WTC11 (cell line): ENCODE results near the gene STRADA. TPM values are rescaled to one million over a fixed set of nuclear protein-coding genes. Genes with fewer than 3 reads are reported as not detected.

ENCODE experiments used
- AR ChIP-seq: fragments of 250-450 bp; sonication (Bioruptor Pico); IDR thresholded peaks from 2 replicates; pipeline ENCODE4 v1.9.0; 2021; ENCODE audit warnings: mild to moderate bottlenecking
- ARID4B ChIP-seq: sonication (generic); formaldehyde crosslinking; IDR thresholded peaks from 2 replicates; pipeline ENCODE4 v1.8.0; 2023; ENCODE audit warnings: missing genetic modification reagents, mild to moderate bottlenecking, borderline replicate concordance
- CDX4 ChIP-seq: fragments of 250-450 bp; sonication (Bioruptor Pico); IDR thresholded peaks from 2 replicates; pipeline ENCODE4 v1.9.0; 2021; ENCODE audit warnings: moderate library complexity, mild to moderate bottlenecking, inconsistent platforms, borderline replicate concordance
- ELF4 ChIP-seq: sonication (generic); formaldehyde crosslinking; IDR thresholded peaks from 2 replicates; pipeline ENCODE4 v1.8.1; 2022; ENCODE audit warnings: low read depth, mild to moderate bottlenecking, moderate library complexity, missing genetic modification reagents
- FOXP4 ChIP-seq: sonication (generic); formaldehyde crosslinking; IDR thresholded peaks from 2 replicates; pipeline ENCODE4 v1.8.0; 2022; ENCODE audit warnings: mild to moderate bottlenecking, missing genetic modification reagents
- JUN ChIP-seq: sonication (generic); formaldehyde crosslinking; IDR thresholded peaks from 2 replicates; pipeline ENCODE4 v1.8.0; 2023; ENCODE audit warnings: mild to moderate bottlenecking, missing genetic modification reagents
- KAT7 ChIP-seq: sonication (generic); formaldehyde crosslinking; IDR thresholded peaks from 2 replicates; pipeline ENCODE4 v1.8.1; 2023; ENCODE audit warnings: missing genetic modification reagents, mild to moderate bottlenecking, borderline replicate concordance
- MAX ChIP-seq: sonication (generic); formaldehyde crosslinking; IDR thresholded peaks from 2 replicates; pipeline ENCODE4 v1.8.0; 2022; ENCODE audit warnings: mild to moderate bottlenecking, missing genetic modification reagents
- MYBL2 ChIP-seq: sonication (generic); formaldehyde crosslinking; IDR thresholded peaks from 2 replicates; pipeline ENCODE4 v1.8.1; 2023; ENCODE audit warnings: mild to moderate bottlenecking, moderate library complexity, missing genetic modification reagents
- NFE2L1 ChIP-seq: sonication (generic); formaldehyde crosslinking; IDR thresholded peaks from 2 replicates; pipeline ENCODE4 v1.8.1; 2023; ENCODE audit warnings: missing genetic modification reagents
- NFYB ChIP-seq: sonication (generic); formaldehyde crosslinking; conservative IDR thresholded peaks from 2 replicates; pipeline ENCODE4 v1.8.0; 2022; ENCODE audit warnings: low read depth, missing genetic modification reagents
- NR1H2 ChIP-seq: sonication (generic); formaldehyde crosslinking; IDR thresholded peaks from 2 replicates; pipeline ENCODE4 v1.9.0; 2021; ENCODE audit warnings: mild to moderate bottlenecking, moderate library complexity, missing genetic modification reagents
- NR3C1 ChIP-seq: sonication (generic); formaldehyde crosslinking; conservative IDR thresholded peaks from 2 replicates; pipeline ENCODE4 v1.8.1; 2023; ENCODE audit warnings: low read depth, mild to moderate bottlenecking, missing genetic modification reagents
- RELA ChIP-seq: sonication (generic); formaldehyde crosslinking; IDR thresholded peaks from 2 replicates; pipeline ENCODE4 v1.8.1; 2022; ENCODE audit warnings: missing genetic modification reagents, mild to moderate bottlenecking, borderline replicate concordance
- RORB ChIP-seq: fragments of 250-450 bp; sonication (Bioruptor Pico); IDR thresholded peaks from 2 replicates; pipeline ENCODE4 v1.9.0; 2021; ENCODE audit warnings: mild to moderate bottlenecking
- SOX15 ChIP-seq: fragments of 250-450 bp; sonication (Bioruptor Pico); IDR thresholded peaks from 2 replicates; pipeline ENCODE4 v1.9.0; 2021; ENCODE audit warnings: mild to moderate bottlenecking
- TEAD1 ChIP-seq: sonication (generic); formaldehyde crosslinking; IDR thresholded peaks from 2 replicates; pipeline ENCODE4 v1.8.0; 2022; ENCODE audit warnings: mild to moderate bottlenecking, missing genetic modification reagents
- USF1 ChIP-seq: sonication (generic); formaldehyde crosslinking; IDR thresholded peaks from 2 replicates; pipeline ENCODE4 v1.8.0; 2022; ENCODE audit warnings: mild to moderate bottlenecking, missing genetic modification reagents
- ZBTB21 ChIP-seq: sonication (generic); formaldehyde crosslinking; IDR thresholded peaks from 2 replicates; pipeline ENCODE4 v1.8.1; 2023; ENCODE audit warnings: mild to moderate bottlenecking, missing genetic modification reagents, borderline replicate concordance
- ZBTB43 ChIP-seq: sonication (generic); formaldehyde crosslinking; IDR thresholded peaks from 2 replicates; pipeline ENCODE4 v1.8.1; 2023; ENCODE audit warnings: mild to moderate bottlenecking, missing genetic modification reagents
- ZNF263 ChIP-seq: sonication (generic); formaldehyde crosslinking; IDR thresholded peaks from 2 replicates; pipeline ENCODE4 v1.8.1; 2022; ENCODE audit warnings: low read depth, mild to moderate bottlenecking, moderate library complexity, missing genetic modification reagents
- ZNF317 ChIP-seq: sonication (generic); formaldehyde crosslinking; IDR thresholded peaks from 2 replicates; pipeline ENCODE4 v1.8.1; 2023; ENCODE audit warnings: low read depth, mild to moderate bottlenecking, moderate library complexity, missing genetic modification reagents, borderline replicate concordance
- ZNF416 ChIP-seq: fragments of 250-450 bp; sonication (Bioruptor Pico); IDR thresholded peaks from 2 replicates; pipeline ENCODE4 v1.9.0; 2021; ENCODE audit warnings: mild to moderate bottlenecking, inconsistent platforms
- ZNF423 ChIP-seq: fragments of 250-450 bp; sonication (Bioruptor Pico); IDR thresholded peaks from 2 replicates; pipeline ENCODE4 v2.1.2; 2022; ENCODE audit warnings: mild to moderate bottlenecking, moderate library complexity
- ZNF512 ChIP-seq: sonication (generic); formaldehyde crosslinking; IDR thresholded peaks from 2 replicates; pipeline ENCODE4 v1.8.1; 2022; ENCODE audit warnings: missing genetic modification reagents, borderline replicate concordance
- total RNA-seq: library from RNA; stranded (reverse); gene quantifications from 3 replicates; pipeline ENCODE4 v1.2.3, GENCODE V29; 2021

The STRADA gene
- total RNA-seq, 1 experiment from 2014 or later: 36.6 TPM

GRCh38 chr17:63741408-63742173, at the start of gene STRADA (continued):
- TF ChIP-seq ELF4 (CRISPR knock-in tag) (no peak), ZNF512 (CRISPR knock-in tag) (no peak), USF1 (CRISPR knock-in tag) (no peak), ZNF317 (CRISPR knock-in tag) (no peak), ZBTB43 (no peak), NR3C1 (CRISPR knock-in tag) (no peak), NR1H2 (CRISPR knock-in tag) (no peak), TEAD1 (no peak), ZNF423 (CRISPR knock-in tag) (no peak), RELA (CRISPR knock-in tag) (no peak), MYBL2 (peak; percentile 54; the same call in 1 of the 2 replicates), NFYB (CRISPR knock-in tag) (no peak), ZBTB21 (peak; percentile 71; the same call in 1 of the 2 replicates), ZNF416 (CRISPR knock-in tag) (no peak), FOXP4 (peak; percentile 72; the same call in 1 of the 2 replicates), NFE2L1 (CRISPR knock-in tag) (no peak), MAX (peak; percentile 73), ZNF263 (CRISPR knock-in tag) (no peak), AR (CRISPR knock-in tag) (no peak), CDX4 (no peak), JUN (CRISPR knock-in tag) (no peak), ARID4B (CRISPR knock-in tag) (no peak), RORB (CRISPR knock-in tag) (no peak), KAT7 (CRISPR knock-in tag) (0 out of 2 replicates have a peak, but pooled peaks have one; percentile 54), SOX15 (CRISPR knock-in tag) (no peak)
